ENCODE data around the gene UBXN7.

- no peak for TF ChIP-seq CTCF (IDR thresholded peaks at IDR 0.05)
- TF ChIP-seq ZFX (IDR thresholded peaks at IDR 0.05; ENCODE audit: borderline replicate concordance), result no peak
Observed at GRCh38 chr3:196365736-196366135, 66.5 kb downstream of the UBXN7 start.
